AG04449 (cell line): Measurements from ENCODE around the gene GLRA1.

Experiments
- CTCF ChIA-PET: fragments of 350-600 bp; formaldehyde crosslinking; extraction: SDS; loops from one replicate; lab custom pipeline; 2021; ENCODE audit warnings: antibody characterized with exemption; lab: Yijun Ruan, JAX
- POLR2A ChIA-PET: fragments of 400-600, 350-600 bp; formaldehyde crosslinking; extraction: SDS; loops from one replicate; lab custom pipeline; 2020; ENCODE audit warnings: antibody characterized with exemption, inconsistent platforms; lab: Yijun Ruan, JAX
- DNase-seq: peaks from one replicate; pipeline ENCODE4 v3.0.0-alpha.2; 2010; ENCODE audit warnings: low read depth, low spot score
- H3K4me3 ChIP-seq: 2 replicates; pipeline ENCODE4 v1.5.1; 2011; ENCODE audit warnings: low read depth, mild to moderate bottlenecking, control low read depth, low read length
- CTCF ChIP-seq: IDR thresholded peaks from one replicate; pipeline ENCODE4 v1.5.1; 2011; ENCODE audit warnings: mild to moderate bottlenecking, moderate library complexity, low read length, control low read depth, inconsistent platforms; ENCODE audit not compliant: insufficient read depth; ENCODE audit errors: missing control alignments

The GLRA1 gene

GRCh38 chr5:151924564-151925301 lies at the start of gene GLRA1:
TSS of gene GLRA1 (minus strand) at chr5:151924851. CDS start at chr5:151924549, 302 bp downstream.
- CTCF ChIA-PET: no interaction called here

GRCh38 chr5:151970885-151971284 lies 46.2 kb upstream of the GLRA1 start:
- TF ChIP-seq CTCF: no peak
- POLR2A ChIA-PET: no interaction called here
- CTCF ChIA-PET: no interaction called here

More at GRCh38 chr5:151924564-151925301, at the start of gene GLRA1:
- no peak for TF ChIP-seq CTCF
- H3K4me3 ChIP-seq: no peak within 1 kb of the TSS
- DNase-seq: no peak
- POLR2A ChIA-PET: no interaction called here

GRCh38 chr5:151967865-151968264 lies 43.2 kb upstream of the GLRA1 start:
- no peak for DNase-seq
- H3K4me3 ChIP-seq: no peak overlapping the region
- no peak for TF ChIP-seq CTCF
- CTCF ChIA-PET: no interaction called here
- POLR2A ChIA-PET: no interaction called here

More at GRCh38 chr5:151970885-151971284, 46.2 kb upstream of the GLRA1 start:
- DNase-seq: no peak
- H3K4me3 ChIP-seq: no peak overlapping the region

- ChIA-PET CTCF (no interaction called here), POLR2A (no interaction called here)
- H3K4me3 ChIP-seq: no peak overlapping the region
- no peak for DNase-seq
- TF ChIP-seq CTCF: no peak
Observed at GRCh38 chr5:151966046-151966445, 41.4 kb upstream of the GLRA1 start.

GRCh38 chr5:151964471-151964870 lies 39.8 kb upstream of the GLRA1 start:
- TF ChIP-seq CTCF: no peak
- CTCF ChIA-PET: no interaction called here

GRCh38 chr5:151961557-151961956 lies 36.9 kb upstream of the GLRA1 start:
- ChIA-PET POLR2A (no interaction called here), CTCF (no interaction called here)
- no peak for DNase-seq
- no peak for TF ChIP-seq CTCF
- H3K4me3 ChIP-seq: no peak overlapping the region

More at GRCh38 chr5:151964471-151964870, 39.8 kb upstream of the GLRA1 start:
- DNase-seq: no peak
- POLR2A ChIA-PET: no interaction called here
- H3K4me3 ChIP-seq: no peak overlapping the region
